GM12891 (cell line): ENCODE measurements around the gene BBLN.

Source experiments
- POLR2A ChIP-seq: IDR thresholded peaks from 2 replicates; pipeline ENCODE4 v1.6.1; 2011; ENCODE audit warnings: low read depth, low read length, control low read depth
- TAF1 ChIP-seq: IDR thresholded peaks from 2 replicates; pipeline ENCODE4 v1.6.1; 2011; ENCODE audit warnings: low read depth, low read length, control low read depth

- TF ChIP-seq POLR2A (no peak), TAF1 (no peak)
Observed at GRCh38 chr9:128113526-128114325, 46.3 kb upstream of the BBLN start.
